NB4 (cell line): ENCODE results near the gene SLC25A44.
A peak's percentile ranks its signal among the peaks of the same experiment; 100 is the strongest.

Experiments used
- DNase-seq: peaks from one replicate; pipeline ENCODE4 v3.0.0; 2010; ENCODE audit warnings: low read depth
- H3K4me3 ChIP-seq: one replicate; pipeline ENCODE4 v1.5.1; 2011; ENCODE audit warnings: mild to moderate bottlenecking, low read depth, low read length, moderate library complexity
- MYC ChIP-seq: IDR thresholded peaks from 2 replicates; pipeline ENCODE4 v1.6.1; 2011; ENCODE audit warnings: low read depth, low read length
- POLR2A ChIP-seq: IDR thresholded peaks from 2 replicates; pipeline ENCODE4 v1.6.1; 2011; ENCODE audit warnings: mild to moderate bottlenecking; ENCODE audit not compliant: insufficient read length; ENCODE audit errors: extremely low read depth
- TF ChIP-seq, protein P1 (sequence below): IDR thresholded peaks from 2 replicates; pipeline ENCODE4 v1.6.1; 2011; ENCODE audit warnings: low read depth, low read length
- TF ChIP-seq, protein P2 (sequence below): IDR thresholded peaks from one replicate; pipeline ENCODE4 v1.5.1; 2012; ENCODE audit warnings: low read depth, low read length

The SLC25A44 gene

DNA sequence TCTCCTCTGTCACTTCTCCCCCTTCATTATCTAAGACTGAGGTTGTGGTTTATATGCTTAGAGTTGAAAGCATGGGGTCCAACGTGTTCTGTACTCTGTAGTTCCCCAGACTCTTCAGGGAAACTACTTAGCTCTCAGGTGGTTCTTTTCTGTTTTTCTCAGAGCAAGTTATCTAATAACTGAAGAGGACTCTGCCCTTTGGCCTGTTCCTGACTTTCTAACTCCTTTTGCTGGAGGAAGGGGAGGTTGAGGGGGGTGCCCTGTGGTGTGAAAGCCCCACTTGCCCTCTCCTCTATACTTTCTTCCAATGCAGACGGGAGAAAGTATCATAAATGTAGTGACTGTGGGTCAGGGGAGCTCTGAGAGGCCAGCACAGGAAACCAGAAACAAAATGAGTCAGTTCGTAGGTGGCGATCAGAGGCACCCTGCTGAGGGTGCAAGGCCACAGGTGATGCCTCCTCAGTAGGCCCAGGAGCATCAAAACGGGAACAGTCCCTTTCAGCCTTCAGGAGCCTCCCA is 5.0 kb downstream of the SLC25A44 start:
- TF ChIP-seq, protein P1, sequence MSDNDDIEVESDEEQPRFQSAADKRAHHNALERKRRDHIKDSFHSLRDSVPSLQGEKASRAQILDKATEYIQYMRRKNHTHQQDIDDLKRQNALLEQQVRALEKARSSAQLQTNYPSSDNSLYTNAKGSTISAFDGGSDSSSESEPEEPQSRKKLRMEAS, result no peak
- TF ChIP-seq MYC (no peak), POLR2A (no peak)
- TF ChIP-seq, protein P2, sequence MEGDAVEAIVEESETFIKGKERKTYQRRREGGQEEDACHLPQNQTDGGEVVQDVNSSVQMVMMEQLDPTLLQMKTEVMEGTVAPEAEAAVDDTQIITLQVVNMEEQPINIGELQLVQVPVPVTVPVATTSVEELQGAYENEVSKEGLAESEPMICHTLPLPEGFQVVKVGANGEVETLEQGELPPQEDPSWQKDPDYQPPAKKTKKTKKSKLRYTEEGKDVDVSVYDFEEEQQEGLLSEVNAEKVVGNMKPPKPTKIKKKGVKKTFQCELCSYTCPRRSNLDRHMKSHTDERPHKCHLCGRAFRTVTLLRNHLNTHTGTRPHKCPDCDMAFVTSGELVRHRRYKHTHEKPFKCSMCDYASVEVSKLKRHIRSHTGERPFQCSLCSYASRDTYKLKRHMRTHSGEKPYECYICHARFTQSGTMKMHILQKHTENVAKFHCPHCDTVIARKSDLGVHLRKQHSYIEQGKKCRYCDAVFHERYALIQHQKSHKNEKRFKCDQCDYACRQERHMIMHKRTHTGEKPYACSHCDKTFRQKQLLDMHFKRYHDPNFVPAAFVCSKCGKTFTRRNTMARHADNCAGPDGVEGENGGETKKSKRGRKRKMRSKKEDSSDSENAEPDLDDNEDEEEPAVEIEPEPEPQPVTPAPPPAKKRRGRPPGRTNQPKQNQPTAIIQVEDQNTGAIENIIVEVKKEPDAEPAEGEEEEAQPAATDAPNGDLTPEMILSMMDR, result no peak
- H3K4me3 ChIP-seq, result no peak overlapping the region
- no peak for DNase-seq

DNA sequence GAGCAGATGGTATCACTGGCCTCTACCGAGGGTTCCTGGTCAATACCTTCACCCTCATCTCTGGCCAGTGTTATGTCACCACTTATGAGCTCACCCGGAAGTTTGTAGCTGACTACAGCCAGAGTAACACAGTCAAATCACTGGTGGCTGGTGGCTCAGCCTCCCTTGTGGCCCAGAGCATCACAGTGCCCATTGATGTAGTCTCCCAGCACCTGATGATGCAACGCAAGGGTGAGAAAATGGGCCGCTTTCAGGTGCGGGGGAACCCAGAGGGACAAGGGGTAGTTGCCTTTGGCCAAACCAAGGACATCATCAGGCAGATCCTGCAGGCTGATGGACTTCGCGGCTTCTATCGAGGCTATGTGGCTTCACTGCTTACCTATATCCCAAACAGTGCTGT is 6.1 kb downstream of the SLC25A44 start:
- H3K4me3 ChIP-seq, result no peak overlapping the region
- no peak for DNase-seq
- no peak for TF ChIP-seq MYC
- TF ChIP-seq, protein P2, result no peak
- TF ChIP-seq, protein P1, result no peak
- no peak for TF ChIP-seq POLR2A

DNA sequence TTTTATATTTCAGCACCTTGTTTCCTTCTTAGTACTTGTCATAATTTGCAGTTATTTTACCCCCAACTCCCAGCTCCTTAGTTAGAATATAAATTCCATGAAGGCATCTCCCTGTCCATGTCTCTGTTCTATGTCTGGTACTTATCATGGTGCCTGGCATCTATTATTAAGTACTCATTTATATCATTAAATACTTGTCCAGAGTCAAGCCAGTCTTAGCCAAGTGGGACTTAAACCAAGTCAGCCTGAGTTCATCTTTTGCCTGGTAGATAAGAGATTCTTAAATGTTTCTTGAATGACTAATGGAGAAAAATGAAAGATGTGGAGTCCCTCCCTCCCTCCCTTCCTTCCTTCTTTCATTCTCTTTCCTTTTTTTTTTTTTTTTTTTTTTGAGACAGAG is 9.4 kb downstream of the SLC25A44 start:
- no peak for DNase-seq
- TF ChIP-seq MYC (no peak), POLR2A (no peak)
- TF ChIP-seq, protein P2, result no peak
- TF ChIP-seq, protein P1, result no peak
- H3K4me3 ChIP-seq, result no peak overlapping the region

DNA sequence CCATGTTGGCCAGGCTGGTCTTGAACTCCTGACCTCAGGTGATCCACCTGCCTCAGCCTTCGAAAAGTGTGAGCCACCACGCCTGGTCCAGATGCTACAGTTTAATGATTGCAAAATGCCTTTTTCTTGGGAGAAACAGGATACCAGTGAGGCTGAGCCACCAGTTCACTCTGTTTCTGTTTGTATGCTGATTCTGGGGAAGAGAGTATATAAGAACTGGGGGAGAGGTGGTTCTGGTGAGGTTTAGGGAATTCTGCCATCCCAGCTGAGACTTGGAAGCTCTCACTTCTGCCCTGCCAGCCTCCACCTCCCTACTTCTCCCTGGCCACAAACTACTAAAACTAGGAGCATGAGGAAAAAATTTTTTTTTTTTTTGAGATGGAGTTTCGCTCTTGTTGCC is 10.8 kb downstream of the SLC25A44 start:
- no peak for TF ChIP-seq MYC
- TF ChIP-seq, protein P1, result no peak
- TF ChIP-seq, protein P2, result no peak
- TF ChIP-seq POLR2A, result no peak
- H3K4me3 ChIP-seq, result no peak overlapping the region

DNA sequence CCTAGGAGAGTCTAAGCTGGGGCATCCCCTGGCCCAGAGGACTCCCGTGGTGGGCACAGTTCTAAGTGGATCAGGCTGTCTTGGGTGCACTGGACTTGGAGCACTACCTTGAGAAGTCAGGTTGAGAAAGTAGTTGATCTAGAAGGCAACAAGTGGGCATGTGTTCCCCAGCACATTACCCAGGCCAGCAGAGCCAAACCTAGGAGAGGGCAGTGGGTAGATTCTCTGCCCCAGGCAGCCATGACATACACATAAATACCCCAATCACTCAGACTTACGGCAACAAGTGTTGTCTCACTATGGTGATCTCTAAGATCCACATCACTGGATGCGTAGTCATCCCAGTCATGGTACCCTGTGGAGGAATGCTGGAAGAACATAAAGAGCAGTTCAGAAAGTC is 17.3 kb downstream of the SLC25A44 start:
- TF ChIP-seq POLR2A (no peak), MYC (no peak)
- TF ChIP-seq, protein P1, result no peak
- TF ChIP-seq, protein P2, result no peak
- no peak overlapping the region for H3K4me3 ChIP-seq
- no peak for DNase-seq

More for the DNA sequence above, 10.8 kb downstream of the SLC25A44 start:
- no peak for DNase-seq

DNA sequence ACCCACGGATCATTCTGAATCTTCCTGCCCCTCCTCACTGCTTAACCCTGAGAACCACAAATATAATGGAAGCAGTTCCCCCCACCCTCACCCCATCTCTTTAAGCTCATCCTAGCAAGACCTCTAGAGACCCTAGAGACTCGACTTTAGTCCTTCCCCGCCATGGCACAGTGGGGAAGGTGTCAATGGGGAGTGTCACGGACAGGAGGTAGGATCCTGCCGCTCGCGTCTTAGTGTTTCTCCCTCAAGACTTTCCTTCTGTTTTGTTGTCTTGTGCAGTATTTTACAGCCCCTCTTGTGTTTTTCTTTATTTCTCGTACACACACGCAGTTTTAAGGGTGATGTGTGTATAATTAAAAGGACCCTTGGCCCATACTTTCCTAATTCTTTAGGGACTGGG is 18.2 kb downstream of the SLC25A44 start:
- no peak for DNase-seq
- TF ChIP-seq POLR2A, result no peak
- TF ChIP-seq MYC, result no peak
- TF ChIP-seq, protein P2, result no peak
- TF ChIP-seq, protein P1, result no peak
- H3K4me3 ChIP-seq, result peak overlapping the region; percentile 69
